GM23338 (cell line): ENCODE data around the gene USP36. TPM values are rescaled to one million over a fixed set of nuclear protein-coding genes. Genes with fewer than 3 reads are reported as not detected.

Experiments
- ATAC-seq: fragments of 200-7000 bp; cut with Tn5 transposase; 3 replicates; pipeline ENCODE4 v1.9.1; 2020
- DNase-seq: peaks from one replicate; pipeline ENCODE4 v3.0.0-alpha.2; 2015; ENCODE audit warnings: low spot score
- H2AFZ ChIP-seq: fragments of 200-600 bp; sonication (generic); 2 replicates; pipeline ENCODE4 v1.8.0; 2016; ENCODE audit warnings: antibody characterized with exemption, mild to moderate bottlenecking, moderate library complexity
- H3F3A ChIP-seq: fragments of 200-600 bp; sonication (generic); replicated peaks from 2 replicates; pipeline ENCODE4 v1.8.0; 2017; ENCODE audit warnings: antibody characterized with exemption, mixed run types, low read depth
- H3K27ac ChIP-seq: fragments of 200-600 bp; sonication (generic); 2 replicates; pipeline ENCODE4 v1.6.1; 2016; ENCODE audit warnings: low read depth
- H3K27me3 ChIP-seq: fragments of 200-600 bp; sonication (generic); 2 replicates; pipeline ENCODE4 v1.8.0; 2016; ENCODE audit warnings: mild to moderate bottlenecking, mixed run types, moderate library complexity; ENCODE audit not compliant: insufficient read depth
- H3K36me3 ChIP-seq: fragments of 200-600 bp; sonication (generic); 2 replicates; pipeline ENCODE4 v1.8.0; 2016; ENCODE audit warnings: mild to moderate bottlenecking; ENCODE audit not compliant: insufficient read depth
- H3K4me1 ChIP-seq: fragments of 200-600 bp; sonication (generic); 2 replicates; pipeline ENCODE4 v1.8.0; 2016; ENCODE audit warnings: mild to moderate bottlenecking, moderate library complexity; ENCODE audit not compliant: insufficient read depth
- H3K4me2 ChIP-seq: fragments of 200-600 bp; sonication (generic); 2 replicates; pipeline ENCODE4 v1.7.1; 2017; ENCODE audit warnings: mixed run types
- H3K4me3 ChIP-seq: fragments of 200-600 bp; sonication (generic); 2 replicates; pipeline ENCODE4 v1.6.1; 2016; ENCODE audit warnings: mixed run types
- H3K79me2 ChIP-seq: fragments of 200-600 bp; sonication (generic); replicated peaks from 2 replicates; pipeline ENCODE4 v1.8.0; 2017; ENCODE audit warnings: mild to moderate bottlenecking; ENCODE audit not compliant: insufficient read depth
- H3K9me2 ChIP-seq: fragments of 200-600 bp; sonication (generic); 2 replicates; pipeline ENCODE4 v1.8.0; 2017; ENCODE audit not compliant: insufficient read depth
- H4K20me1 ChIP-seq: fragments of 200-600 bp; sonication (generic); replicated peaks from 2 replicates; pipeline ENCODE4 v1.8.0; 2017; ENCODE audit warnings: mild to moderate bottlenecking; ENCODE audit not compliant: insufficient read depth
- H3K27ac Mint-ChIP-seq: 2 replicates; pipeline ENCODE4 v1.8.0; 2020; ENCODE audit warnings: inconsistent platforms, mild to moderate bottlenecking, moderate library complexity, mixed read lengths
- H3K27me3 Mint-ChIP-seq: 3 replicates; pipeline ENCODE4 v1.8.0; 2022; ENCODE audit warnings: low read depth, mild to moderate bottlenecking, moderate library complexity, mixed read lengths, inconsistent platforms; ENCODE audit not compliant: insufficient read depth, poor library complexity
- H3K36me3 Mint-ChIP-seq: 3 replicates; pipeline ENCODE4 v1.8.0; 2021; ENCODE audit warnings: low read depth, mild to moderate bottlenecking, inconsistent platforms, moderate library complexity, mixed read lengths
- H3K4me1 Mint-ChIP-seq: 3 replicates; pipeline ENCODE4 v1.8.0; 2020; ENCODE audit warnings: mild to moderate bottlenecking, inconsistent platforms, mixed read lengths
- H3K4me3 Mint-ChIP-seq: 3 replicates; pipeline ENCODE4 v1.8.0; 2021; ENCODE audit warnings: moderate library complexity, mild to moderate bottlenecking, inconsistent platforms, mixed read lengths
- H3K9me3 Mint-ChIP-seq: 3 replicates; pipeline ENCODE4 v1.8.0; 2020; ENCODE audit warnings: moderate library complexity, mild to moderate bottlenecking, inconsistent platforms, mixed read lengths
- CREB1 ChIP-seq: fragments of 250-450 bp; sonication (Bioruptor Pico); IDR thresholded peaks from 2 replicates; pipeline ENCODE4 v1.5.0; 2020; ENCODE audit warnings: low read depth, mild to moderate bottlenecking, moderate library complexity
- CTCF ChIP-seq, 2 experiments: fragments of 200-600 bp in 1 of 2; sonication (generic) in 1 of 2; conservative IDR thresholded peaks; 2 replicates each; pipeline versions ENCODE4 v1.5.1 to v1.6.1; 2016 to 2017; ENCODE audit warnings: antibody characterized with exemption in 2 of 2, low read depth in 2 of 2, mild to moderate bottlenecking in 2 of 2, moderate library complexity in 1 of 2
- ETS1 ChIP-seq: IDR thresholded peaks from 2 replicates; pipeline ENCODE4 v1.6.1; 2016; ENCODE audit warnings: antibody characterized with exemption
- EZH2 ChIP-seq: fragments of 200-600 bp; sonication (generic); IDR thresholded peaks from one replicate; pipeline ENCODE4 v1.8.0; 2017; ENCODE audit warnings: antibody characterized with exemption, mild to moderate bottlenecking, low read depth; ENCODE audit not compliant: unreplicated experiment
- EZH2phosphoT487 ChIP-seq: fragments of 200-600 bp; sonication (generic); IDR thresholded peaks from one replicate; pipeline ENCODE4 v1.8.1; 2018; ENCODE audit warnings: antibody characterized with exemption; ENCODE audit not compliant: unreplicated experiment
- JUNB ChIP-seq: IDR thresholded peaks from one replicate; pipeline ENCODE4 v1.6.1; 2016; ENCODE audit warnings: antibody characterized with exemption; ENCODE audit not compliant: unreplicated experiment
- NANOG ChIP-seq: IDR thresholded peaks from 2 replicates; pipeline ENCODE4 v1.6.1; 2016; ENCODE audit warnings: antibody characterized with exemption, borderline replicate concordance
- POLR2AphosphoS5 ChIP-seq: IDR thresholded peaks from 2 replicates; pipeline ENCODE4 v1.6.1; 2016; ENCODE audit warnings: antibody characterized with exemption, low read depth
- REST ChIP-seq: IDR thresholded peaks from one replicate; pipeline ENCODE4 v1.6.1; 2018; ENCODE audit warnings: antibody characterized with exemption; ENCODE audit not compliant: unreplicated experiment
- STAT1 ChIP-seq: IDR thresholded peaks from one replicate; pipeline ENCODE4 v1.6.1; 2016; ENCODE audit warnings: antibody characterized with exemption; ENCODE audit not compliant: unreplicated experiment
- ZNF114 ChIP-seq: fragments of 250-450 bp; sonication (Bioruptor Pico); IDR thresholded peaks from 2 replicates; pipeline ENCODE4 v1.5.0; 2020; ENCODE audit warnings: mild to moderate bottlenecking, moderate library complexity
- ZNF331 ChIP-seq: fragments of 250-450 bp; sonication (Bioruptor Pico); IDR thresholded peaks from 2 replicates; pipeline ENCODE4 v1.5.0; 2020; ENCODE audit warnings: low read depth, mild to moderate bottlenecking, moderate library complexity
- ZNF462 ChIP-seq: fragments of 250-450 bp; sonication (Bioruptor Pico); IDR thresholded peaks from 2 replicates; pipeline ENCODE4 v1.5.0; 2020; ENCODE audit warnings: mild to moderate bottlenecking, moderate library complexity
- polyA plus RNA-seq: library from polyadenylated mRNA; unstranded; fragments of >200 nt; fragmentation: Nextera tagmentation; extraction: Ambion mirVana; gene quantifications from 2 replicates; pipeline ENCODE4 v1.2.1, GENCODE V29; 2016
- total RNA-seq: library from RNA; depleted of rRNA; stranded (reverse); fragments of >200 nt; shearing (Covaris generic); gene quantifications from 2 replicates; pipeline ENCODE4 v1.2.3, GENCODE V29; 2014

USP36 gene
- total and polyA plus RNA-seq, 2 experiments from 2014 or later: 36.2 to 55.5 TPM

GRCh38 chr17:78873519-78874340, 33.1 kb upstream of the USP36 start:
- Mint-ChIP-seq H3K9me3 (no peaks in the 10 kb centered on the region), H3K27ac (no peak overlapping the region), H3K4me1 (peaks cover 8% of the 10 kb centered on the region), H3K27me3 (peaks cover 12% of the 10 kb centered on the region), H3K4me3 (no peak overlapping the region), H3K36me3 (peaks cover 9% of the 10 kb centered on the region)
- Histone ChIP-seq H3F3A (no peaks in the 10 kb centered on the region), H3K4me2 (no peak overlapping the region), H3K36me3 (no peaks in the 10 kb centered on the region), H2AFZ (no peak overlapping the region), H3K27me3 (no peaks in the 10 kb centered on the region), H4K20me1 (no peaks in the 10 kb centered on the region; the same call in none of the 2 replicates), H3K9me2 (no peaks in the 10 kb centered on the region), H3K27ac (no peak overlapping the region), H3K79me2 (0 out of 2 replicates have a peak, but pooled peaks cover 4% of the 10 kb centered on the region), H3K4me1 (no peaks in the 10 kb centered on the region; the same call in 1 of the 2 replicates), H3K4me3 (no peak overlapping the region)
- ATAC-seq: no peak
- TF ChIP-seq ZNF331 (no peak), POLR2AphosphoS5 (no peak), JUNB (no peak), ZNF114 (CRISPR knock-in tag) (no peak), EZH2 (no peak), CTCF (conservative IDR thresholded peaks at IDR 0.05; ENCODE audit: low read depth in 2 of 2) (no peak), EZH2phosphoT487 (no peak), ZNF462 (CRISPR knock-in tag) (no peak), ETS1 (no peak), STAT1 (no peak), NANOG (no peak), CREB1 (CRISPR knock-in tag) (no peak), REST (no peak)
- no peak for DNase-seq
